Lower lobe of right lung (tissue), 2 donors: ENCODE measurements around the gene FOXM1. TPM values are rescaled to one million over a fixed set of nuclear protein-coding genes. Genes with fewer than 3 reads are reported as not detected.

Experiments
- ATAC-seq, 2 donors: fragments of 200-7000 bp; cut with Tn5 transposase; one replicate each; pipeline ENCODE4 v1.9.1; 2020 to 2022; ENCODE audit warnings: mild to moderate bottlenecking in 2 of 2, moderate library complexity in 2 of 2
- DNase-seq: peaks from one replicate; pipeline ENCODE4 v3.0.0-alpha.2; 2020
- H3K27ac ChIP-seq: fragments of 200-600 bp; one replicate; pipeline ENCODE4 v1.8.0; 2022
- H3K27me3 ChIP-seq: fragments of 200-600 bp; one replicate; pipeline ENCODE4 v1.8.0; 2022; ENCODE audit warnings: low read depth
- H3K36me3 ChIP-seq: fragments of 200-600 bp; one replicate; pipeline ENCODE4 v1.8.0; 2022; ENCODE audit warnings: mild to moderate bottlenecking
- H3K4me1 ChIP-seq: fragments of 200-600 bp; one replicate; pipeline ENCODE4 v1.8.0; 2022
- H3K4me3 ChIP-seq: fragments of 200-600 bp; one replicate; pipeline ENCODE4 v1.8.0; 2022; ENCODE audit warnings: mild to moderate bottlenecking
- H3K9me3 ChIP-seq: fragments of 200-600 bp; one replicate; pipeline ENCODE4 v1.8.0; 2022
- CTCF ChIP-seq: fragments of 200-600 bp; IDR thresholded peaks from one replicate; pipeline ENCODE4 v1.8.0; 2022; ENCODE audit warnings: antibody characterized with exemption, mild to moderate bottlenecking
- intact Hi-C: fragments of 100-400 bp; cut with DNase I; formaldehyde crosslinking; loops from one replicate; pipeline ENCODE4 v1.11.0; 2022
- total RNA-seq: library from RNA; stranded (reverse); fragmentation: NEBNext Ultra II Directional; extraction: Animal tissue kit (Norgen Biotek cat#: 25700); gene quantifications from one replicate; pipeline ENCODE4 v1.2.1, GENCODE V29; 2021
- donor health status: DM: no; HTN: yes; CAD: no; lungs with severe emphysema.

FOXM1 gene
- total RNA-seq, 1 donor from 2014 or later, result 3.2 TPM

GRCh38 chr12:2862876-2863275, 14.1 kb downstream of the FOXM1 start:
- no peak for ATAC-seq

GRCh38 chr12:2860170-2860569, 16.8 kb downstream of the FOXM1 start:
- ATAC-seq, result no peak
- no peak overlapping the region for H3K27ac ChIP-seq
- no peak for TF ChIP-seq CTCF
- H3K9me3 ChIP-seq, result no peaks in the 10 kb centered on the region
- DNase-seq, result no peak
- intact Hi-C loops, result no loop called here
- no peaks in the 10 kb centered on the region for H3K36me3 ChIP-seq
- no peaks in the 10 kb centered on the region for H3K27me3 ChIP-seq
- no peak overlapping the region for H3K4me3 ChIP-seq
- no peaks in the 10 kb centered on the region for H3K4me1 ChIP-seq

More at GRCh38 chr12:2862876-2863275, 14.1 kb downstream of the FOXM1 start:
- no peaks in the 10 kb centered on the region for H3K36me3 ChIP-seq
- no peak overlapping the region for H3K27ac ChIP-seq
- intact Hi-C loops, result no loop called here
- no peak overlapping the region for H3K4me3 ChIP-seq
- no peak for TF ChIP-seq CTCF
- no peaks in the 10 kb centered on the region for H3K27me3 ChIP-seq
- H3K9me3 ChIP-seq, result no peaks in the 10 kb centered on the region
- H3K4me1 ChIP-seq, result no peaks in the 10 kb centered on the region
- no peak for DNase-seq

GRCh38 chr12:2858944-2859421, 18.0 kb downstream of the FOXM1 start:
- H3K27me3 ChIP-seq, result no peaks in the 10 kb centered on the region
- no peak overlapping the region for H3K4me3 ChIP-seq
- no peak overlapping the region for H3K27ac ChIP-seq
- intact Hi-C loops, result no loop called here
- no peak for ATAC-seq
- no peaks in the 10 kb centered on the region for H3K4me1 ChIP-seq
- H3K36me3 ChIP-seq, result no peaks in the 10 kb centered on the region
- DNase-seq, result no peak
- H3K9me3 ChIP-seq, result no peaks in the 10 kb centered on the region
- no peak for TF ChIP-seq CTCF

- Histone ChIP-seq H3K27ac (no peak overlapping the region), H3K4me1 (no peaks in the 10 kb centered on the region), H3K27me3 (no peaks in the 10 kb centered on the region), H3K4me3 (no peak overlapping the region), H3K36me3 (no peaks in the 10 kb centered on the region), H3K9me3 (no peaks in the 10 kb centered on the region)
- intact Hi-C loops, result no loop called here
- TF ChIP-seq CTCF, result no peak
- no peak for DNase-seq
- ATAC-seq, result no peak
Measured at GRCh38 chr12:2858334-2858733, 18.6 kb downstream of the FOXM1 start.

GRCh38 chr12:2857576-2857975, 19.4 kb downstream of the FOXM1 start:
- no peaks in the 10 kb centered on the region for H3K27me3 ChIP-seq
- intact Hi-C loops, result no loop called here
- H3K27ac ChIP-seq, result no peak overlapping the region
- H3K4me1 ChIP-seq, result no peaks in the 10 kb centered on the region
- DNase-seq, result peak; percentile 19
- H3K4me3 ChIP-seq, result no peak overlapping the region
- no peaks in the 10 kb centered on the region for H3K36me3 ChIP-seq
- no peak for TF ChIP-seq CTCF
- ATAC-seq, result no peak
- no peaks in the 10 kb centered on the region for H3K9me3 ChIP-seq

- H3K4me3 ChIP-seq, result no peak within 1 kb of the TSS
- no peaks in the 10 kb centered on the region for H3K4me1 ChIP-seq
- DNase-seq (no peak), ATAC-seq (no peak)
- no peak within 1 kb of the TSS for H3K27ac ChIP-seq
- no peaks in the 10 kb centered on the region for H3K36me3 ChIP-seq
- H3K27me3 ChIP-seq, result no peaks in the 10 kb centered on the region
- intact Hi-C loops, result no loop called here
- H3K9me3 ChIP-seq, result no peaks in the 10 kb centered on the region
- TF ChIP-seq CTCF, result no peak
Measured at GRCh38 chr12:2857021-2857431, 19.9 kb downstream of the FOXM1 start, which contains the start of gene TEX52. Gene TEX52 (minus strand): TSS chr12:2857039. CDS start chr12:2857026, 13 bp downstream.
